Uterus (tissue), 4 donors: ENCODE data around the gene MTMR4. TPM values are rescaled to one million over a fixed set of nuclear protein-coding genes. Genes with fewer than 3 reads are reported as not detected.
"Not testable (repeated sequence)": the region's sequence is repeated elsewhere in the genome, so short reads cannot be mapped to it uniquely, and the experiment has no call there.

Experiments used
- DNase-seq, 2 donors: peaks; one replicate each; pipeline ENCODE4 v3.0.0-alpha.2; 2019 to 2020
- H3K27ac ChIP-seq, 2 donors: fragments of 200-600 bp; sonication (generic); 1 replicate in 1 of 2; 2 replicates in 1 of 2; pipeline ENCODE4 v1.5.1; 2016 to 2018
- H3K27me3 ChIP-seq, 2 donors: fragments of 200-600 bp; sonication (generic); one replicate each; pipeline ENCODE4 v1.5.1; 2018 to 2019; ENCODE audit warnings: control low read depth in 1 of 2
- H3K36me3 ChIP-seq, 2 donors: fragments of 200-600 bp; sonication (generic); one replicate each; pipeline ENCODE4 v1.5.1; 2019; ENCODE audit warnings: control low read depth in 1 of 2
- H3K4me1 ChIP-seq, 2 donors: fragments of 200-600 bp; sonication (generic); one replicate each; pipeline ENCODE4 v1.5.1; 2018 to 2019; ENCODE audit warnings: control low read depth in 1 of 2
- H3K4me3 ChIP-seq, 2 donors: fragments of 200-600 bp; sonication (generic); 1 replicate in 1 of 2; 2 replicates in 1 of 2; pipeline ENCODE4 v1.5.1; 2018 to 2019; ENCODE audit warnings: mild to moderate bottlenecking in 1 of 2
- H3K9me3 ChIP-seq, 2 donors: fragments of 200-600 bp; sonication (generic); one replicate each; pipeline ENCODE4 v1.5.1; 2019; ENCODE audit warnings: control low read depth in 1 of 2
- CTCF ChIP-seq, 4 experiments: fragments of 200-600 bp in 2 of 4; fragments of 450-650 bp in 2 of 4; sonication (generic) in 2 of 4; IDR thresholded peaks; one replicate each; pipeline ENCODE4 v1.5.1; 2016 to 2019; ENCODE audit warnings: antibody characterized with exemption in 4 of 4, mild to moderate bottlenecking in 2 of 4, moderate library complexity in 1 of 4
- POLR2A ChIP-seq, 2 donors: fragments of 450-650 bp; IDR thresholded peaks; one replicate each; pipeline ENCODE4 v1.6.1; 2016; ENCODE audit warnings: antibody characterized with exemption in 2 of 2, mild to moderate bottlenecking in 1 of 2, moderate library complexity in 1 of 2
- intact Hi-C: fragments of 100-400 bp; cut with DNase I; formaldehyde crosslinking; loops from one replicate; pipeline ENCODE4 v1.15.1; 2023; ENCODE audit warnings: low total_unique reads
- total RNA-seq, 4 donors: library from RNA; depleted of rRNA in 3 of 4; stranded (reverse); fragments of >200 nt in 3 of 4; gene quantifications; one replicate each; pipeline versions ENCODE4 v1.1.0 to v1.2.4, GENCODE V29; 2014 to 2023
- donor health status: DM: yes; HTN: yes; CAD: no.

The MTMR4 gene
- 10 to 100 TPM in 3 of 4 donors, 1 to 10 TPM in 1; 9.7 to 59.1 (median 25.5) TPM for total RNA-seq

GRCh38 chr17:58513965-58514769 lies at the start of gene MTMR4:
MTMR4 (minus strand) TSS chr17:58514638; CDS start chr17:58514407, 231 bp downstream.
- Histone ChIP-seq H3K36me3 (no peaks in the 10 kb centered on the region), H3K4me1 (no peaks in the 10 kb centered on the region), H3K27ac (peak within 1 kb of the TSS; percentile 84 to 87), H3K4me3 (peak within 1 kb of the TSS; percentile 42 to 74), H3K27me3 (no peaks in the 10 kb centered on the region), H3K9me3 (no peaks in the 10 kb centered on the region)
- TF ChIP-seq CTCF (IDR thresholded peaks at IDR 0.05) (no peak), POLR2A (IDR thresholded peaks at IDR 0.05) (peak; percentile 24 to 47)
- peak; percentile 81 to 85 for DNase-seq
- intact Hi-C loops: no loop called here

DNA sequence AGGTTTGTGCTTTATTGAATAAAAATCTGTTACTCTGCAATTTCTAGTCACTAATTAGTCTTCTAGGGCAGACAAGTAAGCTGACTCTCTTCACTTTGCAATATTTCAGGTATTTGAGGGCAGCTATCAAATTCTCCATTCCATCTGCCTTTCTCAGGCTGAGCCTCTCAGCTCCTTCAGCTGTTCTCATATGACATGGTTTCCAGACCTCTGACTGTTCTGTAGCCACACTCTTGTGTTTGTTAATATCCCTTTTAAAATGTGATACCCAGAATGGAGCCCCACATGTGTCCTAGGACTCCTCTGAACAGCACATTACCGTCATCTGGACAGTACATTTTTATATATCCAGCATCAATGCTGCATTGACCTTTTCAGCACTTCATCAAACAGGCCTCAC lies 46.1 kb upstream of the MTMR4 start:
- H3K4me3 ChIP-seq: no peak overlapping the region
- H3K27ac ChIP-seq: no peak overlapping the region
- no peak for DNase-seq
- no peaks in the 10 kb centered on the region for H3K36me3 ChIP-seq
- intact Hi-C loops: no loop called here
- no peaks in the 10 kb centered on the region for H3K27me3 ChIP-seq
- TF ChIP-seq POLR2A (IDR thresholded peaks at IDR 0.05) (no peak), CTCF (IDR thresholded peaks at IDR 0.05) (no peak)
- no peaks in the 10 kb centered on the region for H3K4me1 ChIP-seq
- no peaks in the 10 kb centered on the region for H3K9me3 ChIP-seq

- Histone ChIP-seq H3K36me3 (no peaks in the 10 kb centered on the region), H3K4me3 (no peak overlapping the region), H3K4me1 (no peaks in the 10 kb centered on the region), H3K27me3 (no peaks in the 10 kb centered on the region), H3K9me3 (no peaks in the 10 kb centered on the region), H3K27ac (no peak overlapping the region)
- intact Hi-C loops: no loop called here
- no peak for DNase-seq
- no peak for TF ChIP-seq CTCF (IDR thresholded peaks at IDR 0.05)
- TF ChIP-seq POLR2A (IDR thresholded peaks at IDR 0.05): no peak
Observed at GRCh38 chr17:58557981-58558380, 43.5 kb upstream of the MTMR4 start.

GRCh38 chr17:58556833-58557250 lies 42.4 kb upstream of the MTMR4 start:
- Histone ChIP-seq H3K36me3 (no peaks in the 10 kb centered on the region), H3K4me3 (no peak overlapping the region), H3K9me3 (no peaks in the 10 kb centered on the region), H3K27ac (no peak overlapping the region), H3K4me1 (no peaks in the 10 kb centered on the region), H3K27me3 (no peaks in the 10 kb centered on the region)
- no peak for DNase-seq
- TF ChIP-seq CTCF (IDR thresholded peaks at IDR 0.05): no peak
- TF ChIP-seq POLR2A (IDR thresholded peaks at IDR 0.05): no peak
- intact Hi-C loops: no loop called here

GRCh38 chr17:58555109-58555508 lies 40.7 kb upstream of the MTMR4 start:
- H3K27me3 ChIP-seq, H3K9me3 ChIP-seq, H3K4me3 ChIP-seq, H3K36me3 ChIP-seq, H3K4me1 ChIP-seq, DNase-seq, H3K27ac ChIP-seq, intact Hi-C loops: not testable (repeated sequence)
